ENCODE measurements around the gene SMPD3. TPM values are rescaled to one million over a fixed set of nuclear protein-coding genes. Genes with fewer than 3 reads are reported as not detected.
"Not testable (repeated sequence)": the region's sequence is repeated elsewhere in the genome, so short reads cannot be mapped to it uniquely, and the experiment has no call there.

The SMPD3 gene
- total RNA-seq = 2.6 TPM

DNA sequence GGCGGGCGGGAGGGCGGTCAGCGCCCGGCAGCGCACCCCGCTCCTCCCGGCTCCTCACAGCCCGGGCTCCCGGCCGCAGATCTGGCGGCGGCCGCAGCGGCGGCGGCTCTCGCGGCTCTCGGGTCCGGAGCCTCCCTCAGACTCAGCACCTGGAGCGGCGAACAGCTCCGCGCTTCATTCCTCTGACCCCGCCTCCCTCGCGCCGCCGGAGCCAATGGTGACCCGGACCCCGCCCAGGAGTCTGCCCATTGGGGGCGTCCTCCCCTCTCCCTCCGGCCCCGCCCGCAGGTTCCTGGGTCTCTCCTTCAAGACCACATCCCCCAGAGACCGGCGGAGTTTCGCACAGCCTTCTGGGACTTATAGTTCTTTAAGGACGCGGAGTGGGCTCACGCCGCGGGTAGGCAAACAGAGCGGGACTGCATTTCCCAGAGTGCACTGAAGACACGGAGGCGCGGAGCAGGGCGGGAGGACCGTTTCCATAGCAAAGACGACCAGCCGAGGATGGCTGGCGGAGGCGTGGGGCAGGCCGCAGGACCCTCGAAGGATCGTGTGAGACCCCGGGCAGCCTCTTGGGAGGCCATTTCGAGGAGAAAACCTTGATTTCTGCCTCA is at the start of gene SMPD3:
Gene SMPD3, minus strand, starts transcription at position 149 of the 611 bp plus-strand sequence. CDS start 76,327 bp downstream, outside the sequence.
- Histone ChIP-seq H3K4me3 (ENCODE audit: low read length) (peak within 1 kb of the TSS; percentile 36), H3K4me1 (ENCODE audit: insufficient read depth, low read length) (peaks cover 26% of the 10 kb centered on the region), H3K27me3 (ENCODE audit: insufficient read depth, low read length) (peaks cover 29% of the 10 kb centered on the region), H3K9me3 (ENCODE audit: low read depth, low read length) (no peaks in the 10 kb centered on the region)

DNA sequence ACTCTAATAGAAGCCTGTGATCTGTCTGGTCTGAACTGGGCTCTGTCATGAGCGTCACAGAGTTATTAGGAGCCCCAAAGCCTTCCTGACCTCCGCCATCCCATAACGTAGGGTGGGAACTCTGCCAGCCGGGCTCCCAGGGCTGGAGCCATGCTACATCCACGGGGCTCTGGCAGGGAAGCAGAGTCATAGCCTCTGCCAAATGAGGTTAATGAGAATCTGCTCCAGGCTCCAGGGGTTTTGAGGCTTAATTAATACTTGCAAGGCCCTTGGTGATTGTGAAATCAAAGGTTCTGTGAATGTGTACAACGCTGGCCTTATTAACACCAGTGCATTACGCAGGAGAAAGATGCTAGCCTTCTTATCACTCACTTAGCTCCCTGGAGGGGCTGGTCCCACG is 48.4 kb upstream of the SMPD3 start:
- Histone ChIP-seq H3K27me3 (ENCODE audit: insufficient read depth, low read length) (no peaks in the 10 kb centered on the region), H3K4me1 (ENCODE audit: insufficient read depth, low read length) (no peaks in the 10 kb centered on the region), H3K4me3 (ENCODE audit: low read length) (no peak overlapping the region), H3K9me3 (ENCODE audit: low read depth, low read length) (no peaks in the 10 kb centered on the region)

DNA sequence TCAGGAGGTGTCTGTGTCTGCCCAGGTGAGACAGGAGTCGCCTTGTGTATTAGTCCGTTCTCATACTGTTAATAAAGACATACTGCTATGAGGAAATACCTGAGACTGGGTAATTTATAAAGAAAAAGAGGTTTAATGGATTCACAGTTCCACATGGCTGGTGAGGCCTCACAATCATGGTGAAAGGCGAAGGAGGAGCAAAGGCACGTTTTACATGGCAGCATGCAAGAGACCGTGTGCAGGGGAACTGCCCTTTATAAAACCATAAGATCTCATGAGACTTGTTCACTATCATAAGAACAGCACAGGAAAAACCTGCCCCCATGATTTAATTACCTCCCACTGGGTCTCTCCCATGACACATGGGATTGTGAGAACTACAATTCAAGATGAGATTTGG is 46.0 kb upstream of the SMPD3 start:
- not testable (repeated sequence) for H3K27me3 ChIP-seq (ENCODE audit: insufficient read depth, low read length); H3K9me3 ChIP-seq (ENCODE audit: low read depth, low read length); H3K4me1 ChIP-seq (ENCODE audit: insufficient read depth, low read length); H3K4me3 ChIP-seq (ENCODE audit: low read length)

DNA sequence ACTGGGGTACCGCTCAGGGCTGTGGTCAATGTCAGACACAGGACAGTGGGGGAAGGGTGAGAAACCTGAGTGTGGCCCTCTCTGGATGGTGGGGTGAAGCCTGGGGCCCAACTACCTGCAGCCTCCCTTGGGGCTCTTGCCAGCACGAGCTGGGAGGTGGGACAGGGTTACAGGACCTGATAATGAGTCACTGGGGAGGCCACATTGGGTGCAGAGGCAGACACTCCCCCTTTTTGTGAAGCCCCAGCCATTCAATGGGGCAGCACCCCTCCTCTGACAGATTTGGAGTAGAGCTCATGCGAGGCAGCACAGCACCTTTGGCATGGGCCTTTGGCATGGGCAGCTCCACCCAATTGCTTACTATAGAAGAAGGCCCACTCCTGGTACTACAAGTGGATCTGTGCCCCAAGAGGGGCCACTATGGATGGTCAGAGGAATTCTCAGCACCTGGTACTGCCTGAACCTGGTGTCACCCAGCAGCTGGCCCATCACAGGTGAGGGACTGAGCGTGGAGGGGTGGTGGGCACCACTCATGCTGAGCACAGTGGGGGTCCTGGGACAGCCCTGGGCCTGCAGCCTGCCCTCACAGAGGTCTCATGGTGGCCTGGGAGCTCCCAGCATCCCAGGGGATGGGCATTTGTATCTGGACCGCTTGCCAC is 45.2 kb upstream of the SMPD3 start:
- H3K27me3 ChIP-seq (ENCODE audit: insufficient read depth, low read length) = no peaks in the 10 kb centered on the region
- H3K4me3 ChIP-seq (ENCODE audit: low read length) = no peak overlapping the region
- H3K4me1 ChIP-seq (ENCODE audit: insufficient read depth, low read length) = no peaks in the 10 kb centered on the region
- H3K9me3 ChIP-seq (ENCODE audit: low read depth, low read length) = no peaks in the 10 kb centered on the region

DNA sequence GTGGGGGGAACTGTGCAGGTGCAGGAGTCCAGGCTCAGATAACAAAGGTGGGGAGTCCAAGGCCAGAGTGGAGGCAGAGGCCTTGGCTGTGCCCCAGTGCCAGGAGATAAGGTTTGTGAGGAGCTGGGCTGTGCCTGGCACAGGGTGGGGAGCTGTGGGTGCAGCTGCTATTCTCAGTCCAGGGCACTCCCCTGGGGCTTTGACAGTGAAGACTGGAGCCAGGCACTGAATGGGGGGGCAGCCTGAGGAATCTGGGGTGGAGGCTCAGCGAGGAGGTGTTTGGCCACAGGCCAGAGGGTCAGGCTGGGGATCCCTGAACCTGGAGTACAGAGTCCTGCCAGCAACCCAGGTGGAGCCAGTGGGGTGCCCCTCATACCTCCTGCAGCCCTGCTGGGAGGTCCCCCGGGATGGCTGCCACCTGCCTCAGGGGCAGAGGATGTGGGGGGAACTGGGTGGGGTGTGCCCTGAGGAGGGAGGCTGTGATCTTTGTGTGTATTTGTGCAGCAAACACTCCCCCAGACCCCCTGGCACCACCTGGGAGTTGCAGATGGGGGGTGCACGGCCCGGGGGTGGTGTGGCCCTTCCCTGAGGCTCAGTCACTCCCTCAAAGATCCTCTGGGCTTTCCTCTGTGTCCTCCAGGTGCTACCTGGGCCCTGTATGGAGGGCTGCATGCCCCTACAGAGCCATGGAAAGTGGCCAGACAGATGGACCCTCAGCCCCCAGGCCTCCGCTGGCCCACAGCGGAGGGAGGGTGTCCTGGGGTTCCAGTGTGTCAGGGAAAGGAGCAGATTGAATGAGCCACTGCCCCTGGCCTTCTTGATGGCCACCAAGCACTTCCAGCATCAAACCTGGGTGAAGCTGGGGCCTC is 44.5 kb upstream of the SMPD3 start:
- Histone ChIP-seq H3K9me3 (ENCODE audit: low read depth, low read length) (no peaks in the 10 kb centered on the region), H3K4me1 (ENCODE audit: insufficient read depth, low read length) (no peaks in the 10 kb centered on the region), H3K4me3 (ENCODE audit: low read length) (no peak overlapping the region), H3K27me3 (ENCODE audit: insufficient read depth, low read length) (no peaks in the 10 kb centered on the region)

DNA sequence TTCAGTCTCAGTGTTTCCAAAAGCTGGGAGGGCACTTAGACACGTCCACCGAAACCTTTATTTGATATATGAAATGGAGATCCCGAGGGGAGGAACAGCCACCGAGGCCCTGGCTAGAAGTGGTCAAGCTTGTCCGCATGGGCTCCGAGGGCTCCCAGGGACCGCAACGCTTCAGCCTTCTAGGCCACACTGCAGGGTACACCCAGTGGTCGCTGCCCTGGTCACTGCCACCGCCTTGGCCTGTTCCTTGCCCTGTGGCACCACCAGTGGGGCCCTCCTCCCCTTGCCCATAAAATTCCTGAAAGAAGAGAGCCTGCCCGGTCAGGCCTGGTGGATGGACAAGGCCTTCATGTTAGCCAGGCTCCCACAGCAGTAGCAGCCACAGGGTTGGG is 43.8 kb upstream of the SMPD3 start:
- Histone ChIP-seq H3K9me3 (ENCODE audit: low read depth, low read length) (no peaks in the 10 kb centered on the region), H3K4me3 (ENCODE audit: low read length) (no peak overlapping the region), H3K4me1 (ENCODE audit: insufficient read depth, low read length) (no peaks in the 10 kb centered on the region), H3K27me3 (ENCODE audit: insufficient read depth, low read length) (no peaks in the 10 kb centered on the region)

DNA sequence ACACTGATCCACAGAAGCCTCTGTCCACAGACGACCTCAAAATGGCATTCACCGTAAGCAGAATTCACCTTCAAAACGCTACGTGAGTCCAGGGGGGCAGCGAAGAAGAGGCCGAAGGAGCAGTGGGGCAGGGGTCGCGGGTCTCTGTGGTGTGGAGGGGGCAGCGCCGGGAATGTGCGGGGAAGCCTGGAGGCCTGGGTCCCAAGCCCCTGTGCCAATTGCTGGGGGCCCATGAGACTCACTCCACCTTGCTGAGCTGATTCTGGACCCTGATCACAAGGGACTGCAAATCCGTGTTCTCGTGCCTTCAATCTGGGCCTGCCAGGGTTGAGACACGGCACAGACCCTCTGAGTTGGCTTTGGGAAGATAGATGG is 43.3 kb upstream of the SMPD3 start:
- Histone ChIP-seq H3K9me3 (ENCODE audit: low read depth, low read length) (no peaks in the 10 kb centered on the region), H3K4me3 (ENCODE audit: low read length) (no peak overlapping the region), H3K27me3 (ENCODE audit: insufficient read depth, low read length) (no peaks in the 10 kb centered on the region), H3K4me1 (ENCODE audit: insufficient read depth, low read length) (no peaks in the 10 kb centered on the region)

DNA sequence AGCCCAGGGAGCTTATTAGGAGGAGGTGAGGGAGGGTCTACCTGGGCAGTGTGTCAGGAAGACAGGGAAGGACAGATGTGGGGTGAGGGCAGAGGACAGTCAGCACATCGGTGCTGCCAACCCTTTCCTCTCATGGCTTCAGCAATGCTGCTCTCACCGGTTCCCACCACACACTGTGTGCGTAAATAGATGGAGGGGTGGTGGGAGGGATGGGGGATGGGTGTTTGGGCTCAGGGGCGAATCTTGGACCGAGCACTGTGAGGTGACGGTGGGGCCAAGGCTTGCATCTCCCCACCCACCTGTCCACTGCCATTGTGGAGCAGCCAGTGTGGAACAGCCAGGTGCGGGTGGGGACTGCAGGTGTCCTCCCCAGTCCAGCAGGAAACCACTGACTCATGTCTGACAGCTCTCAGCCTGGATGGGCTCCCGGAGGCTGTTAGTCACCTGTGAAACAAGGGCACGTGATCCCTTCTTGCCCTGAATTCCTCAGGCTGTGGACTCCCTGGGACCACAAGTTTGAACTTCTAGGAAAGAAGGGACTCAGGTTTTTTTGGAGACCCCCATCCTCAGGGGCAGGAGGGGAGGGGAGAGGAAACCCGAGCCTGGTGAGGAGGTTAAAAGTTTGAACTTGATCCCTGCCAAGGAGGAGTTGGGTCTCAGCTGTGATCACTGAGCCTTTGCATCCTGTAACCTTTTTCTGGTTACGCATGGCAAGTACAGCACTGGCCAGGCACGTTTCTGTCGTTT is 42.7 kb upstream of the SMPD3 start:
- Histone ChIP-seq H3K4me3 (ENCODE audit: low read length) (no peak overlapping the region), H3K27me3 (ENCODE audit: insufficient read depth, low read length) (no peaks in the 10 kb centered on the region), H3K9me3 (ENCODE audit: low read depth, low read length) (no peaks in the 10 kb centered on the region), H3K4me1 (ENCODE audit: insufficient read depth, low read length) (no peaks in the 10 kb centered on the region)

DNA sequence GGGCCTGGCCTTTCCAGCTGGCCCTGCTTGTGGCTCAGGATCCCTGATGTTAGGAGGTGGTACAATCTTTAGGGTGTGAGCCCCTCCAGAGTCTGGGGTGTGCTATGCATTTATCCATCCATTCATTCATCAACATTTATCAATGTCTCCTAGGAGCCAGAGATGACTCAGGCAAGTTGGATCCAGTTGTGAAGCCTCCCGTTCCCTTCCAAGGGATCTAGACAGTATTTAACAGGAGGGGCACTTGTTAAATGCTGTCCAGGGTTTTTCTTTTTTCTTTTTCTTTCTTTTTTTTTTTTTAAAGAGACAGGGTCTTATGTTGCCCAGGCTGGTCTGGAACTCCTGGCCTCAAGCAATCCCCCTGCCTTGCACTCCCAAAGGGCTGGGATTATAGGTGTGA is 42.0 kb upstream of the SMPD3 start:
- Histone ChIP-seq H3K27me3 (ENCODE audit: insufficient read depth, low read length) (no peaks in the 10 kb centered on the region), H3K4me3 (ENCODE audit: low read length) (no peak overlapping the region), H3K4me1 (ENCODE audit: insufficient read depth, low read length) (no peaks in the 10 kb centered on the region), H3K9me3 (ENCODE audit: low read depth, low read length) (no peaks in the 10 kb centered on the region)

DNA sequence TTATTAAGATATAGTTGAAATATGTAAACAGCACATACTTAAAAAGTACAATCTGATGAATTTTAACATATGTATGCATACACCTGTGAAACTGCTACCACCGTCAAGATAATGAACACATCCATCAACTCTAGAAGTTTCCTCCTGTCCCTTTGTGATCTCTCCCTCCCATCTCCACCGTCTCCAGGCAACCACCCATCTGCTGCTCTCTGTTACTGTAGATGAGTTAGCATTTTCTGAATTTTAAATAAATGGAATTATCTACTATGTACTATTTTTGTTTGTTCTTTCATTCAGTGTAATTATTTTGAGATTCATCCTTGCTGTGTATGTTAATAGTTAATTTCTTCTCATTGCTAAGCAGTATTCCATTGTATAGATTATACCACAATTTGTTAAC is 40.2 kb upstream of the SMPD3 start:
- Histone ChIP-seq H3K27me3 (ENCODE audit: insufficient read depth, low read length) (no peaks in the 10 kb centered on the region), H3K9me3 (ENCODE audit: low read depth, low read length) (no peaks in the 10 kb centered on the region), H3K4me3 (ENCODE audit: low read length) (no peak overlapping the region), H3K4me1 (ENCODE audit: insufficient read depth, low read length) (no peaks in the 10 kb centered on the region)

DNA sequence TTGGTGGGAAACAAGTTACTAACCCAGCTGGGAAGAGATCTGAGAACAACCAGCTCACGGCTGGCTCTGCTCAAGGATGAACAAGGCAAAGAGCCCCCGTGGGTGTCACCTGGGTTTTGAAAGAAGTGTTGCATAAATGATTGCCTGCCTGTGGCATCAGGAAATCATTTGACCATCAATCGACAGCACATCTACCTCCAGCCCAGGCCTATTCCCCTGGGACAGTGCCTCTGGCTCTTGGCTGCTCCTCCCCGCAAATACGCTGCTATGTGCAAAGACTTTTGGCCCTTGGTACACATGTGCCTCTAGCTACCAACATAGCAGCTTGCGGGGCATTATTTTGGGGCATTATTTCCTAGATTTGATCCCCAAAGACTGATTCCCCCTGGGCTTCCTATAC is 39.4 kb upstream of the SMPD3 start:
- H3K4me3 ChIP-seq (ENCODE audit: low read length) = no peak overlapping the region
- H3K27me3 ChIP-seq (ENCODE audit: insufficient read depth, low read length) = no peaks in the 10 kb centered on the region
- no peaks in the 10 kb centered on the region for H3K4me1 ChIP-seq (ENCODE audit: insufficient read depth, low read length)
- no peaks in the 10 kb centered on the region for H3K9me3 ChIP-seq (ENCODE audit: low read depth, low read length)

DNA sequence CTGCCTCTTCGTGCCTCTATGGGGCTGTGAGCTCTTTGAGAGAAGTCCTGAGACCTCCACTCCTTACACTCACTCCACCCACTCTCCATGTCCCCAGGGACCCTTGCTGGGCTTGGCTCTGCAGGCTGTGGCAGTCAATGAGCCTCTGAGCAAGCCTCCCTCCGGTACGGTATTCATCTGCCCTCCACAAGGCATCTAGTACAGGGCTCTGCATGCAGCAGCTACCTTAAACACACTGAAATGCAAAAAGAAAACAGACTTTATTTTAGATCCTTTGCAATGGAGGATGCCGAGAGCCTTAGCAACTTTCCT is 38.9 kb upstream of the SMPD3 start:
- H3K9me3 ChIP-seq (ENCODE audit: low read depth, low read length) = no peaks in the 10 kb centered on the region
- H3K4me3 ChIP-seq (ENCODE audit: low read length) = no peak overlapping the region
- H3K27me3 ChIP-seq (ENCODE audit: insufficient read depth, low read length) = no peaks in the 10 kb centered on the region
- no peaks in the 10 kb centered on the region for H3K4me1 ChIP-seq (ENCODE audit: insufficient read depth, low read length)

DNA sequence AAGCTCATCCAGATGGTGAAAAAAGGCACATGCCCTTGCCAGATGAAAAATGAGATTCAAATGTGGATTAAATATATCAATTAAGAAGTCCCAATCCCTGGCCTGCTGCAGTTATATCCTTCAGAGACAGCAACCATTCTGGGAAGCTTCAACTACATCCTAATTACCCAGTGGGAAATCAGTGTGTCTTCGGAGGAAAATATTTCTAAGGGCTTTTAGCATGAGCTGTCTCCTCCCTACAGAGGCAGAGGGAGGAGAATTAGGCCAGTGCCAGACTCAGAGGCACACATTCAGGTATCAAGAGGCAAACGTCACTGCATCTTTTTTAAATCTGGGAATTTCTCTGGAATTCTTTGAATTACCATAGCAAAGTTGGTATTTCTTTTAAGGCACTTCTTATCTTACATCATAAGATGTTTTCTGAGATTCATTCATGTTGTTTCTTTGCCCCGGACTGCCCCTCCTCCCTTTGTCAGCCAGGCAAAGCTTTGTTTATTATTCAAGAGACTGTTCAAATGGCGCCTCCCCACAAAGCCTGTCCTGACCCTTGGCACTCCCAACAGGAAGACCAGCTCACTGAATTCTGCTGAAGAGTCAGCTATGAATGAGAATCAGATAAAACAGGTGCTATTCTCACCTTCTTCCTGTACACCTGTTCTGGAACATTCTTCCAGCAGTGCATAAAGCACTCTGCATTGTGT is 38.3 kb upstream of the SMPD3 start:
- Histone ChIP-seq H3K27me3 (ENCODE audit: insufficient read depth, low read length) (no peaks in the 10 kb centered on the region), H3K4me3 (ENCODE audit: low read length) (no peak overlapping the region), H3K9me3 (ENCODE audit: low read depth, low read length) (no peaks in the 10 kb centered on the region), H3K4me1 (ENCODE audit: insufficient read depth, low read length) (peaks cover 4% of the 10 kb centered on the region)

DNA sequence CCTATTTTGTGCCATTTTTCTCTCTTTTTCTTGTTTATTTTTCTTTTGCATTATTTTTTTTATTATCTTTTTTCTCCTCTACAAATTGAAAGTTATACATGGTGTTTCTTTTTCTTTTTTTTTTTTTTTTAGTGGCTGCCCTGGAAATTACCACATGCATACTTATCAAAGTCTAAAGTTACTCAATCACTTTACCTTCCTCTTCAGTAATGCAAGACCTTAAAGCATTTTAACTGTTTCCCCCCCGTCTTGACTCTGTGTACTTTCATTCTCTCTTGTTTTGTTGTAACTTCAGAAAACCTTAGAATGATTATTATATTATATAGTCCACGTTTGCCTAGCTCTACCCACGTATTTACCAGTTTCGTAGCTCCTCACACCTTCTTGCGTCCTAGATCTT is 33.3 kb upstream of the SMPD3 start:
- no peak overlapping the region for H3K4me3 ChIP-seq (ENCODE audit: low read length)
- no peaks in the 10 kb centered on the region for H3K27me3 ChIP-seq (ENCODE audit: insufficient read depth, low read length)
- H3K4me1 ChIP-seq (ENCODE audit: insufficient read depth, low read length) = peaks cover 39% of the 10 kb centered on the region
- H3K9me3 ChIP-seq (ENCODE audit: low read depth, low read length) = no peaks in the 10 kb centered on the region
